Mesodermal cell (in vitro differentiated cells): ENCODE measurements around the gene EIF3L.

ENCODE experiments used
- H3K27ac ChIP-seq: 2 replicates; pipeline ENCODE4 v1.7.0; 2013; ENCODE audit warnings: mild to moderate bottlenecking, low read depth, low read length, moderate library complexity; ENCODE audit not compliant: severe bottlenecking
- H3K36me3 ChIP-seq: 2 replicates; pipeline ENCODE4 v1.7.1; 2013; ENCODE audit warnings: mild to moderate bottlenecking, low read length, moderate library complexity; ENCODE audit not compliant: control insufficient read depth, insufficient read depth
- H3K4me1 ChIP-seq: one replicate; pipeline ENCODE4 v1.7.1; 2013; ENCODE audit warnings: mild to moderate bottlenecking, low read length; ENCODE audit not compliant: insufficient read depth, control insufficient read depth, poor library complexity, severe bottlenecking
- H3K4me3 ChIP-seq: 2 replicates; pipeline ENCODE4 v1.7.0; 2013; ENCODE audit warnings: low read length, control low read depth, mild to moderate bottlenecking; ENCODE audit not compliant: insufficient read depth, poor library complexity, severe bottlenecking; ENCODE audit errors: extremely low read depth
- H3K9me3 ChIP-seq: 2 replicates; pipeline ENCODE4 v1.7.1; 2013; ENCODE audit warnings: mild to moderate bottlenecking, low read length, moderate library complexity; ENCODE audit not compliant: control insufficient read depth
- WGBS, 2 experiments: methylation state at CpG; one replicate each; pipeline ENCODE4 v1.1.5; 2013; ENCODE audit warnings: missing lambda C conversion rate in 2 of 2; ENCODE audit not compliant: insufficient coverage in 2 of 2; 5-methylcytosine and 5-hydroxymethylcytosine counted together

EIF3L gene

DNA sequence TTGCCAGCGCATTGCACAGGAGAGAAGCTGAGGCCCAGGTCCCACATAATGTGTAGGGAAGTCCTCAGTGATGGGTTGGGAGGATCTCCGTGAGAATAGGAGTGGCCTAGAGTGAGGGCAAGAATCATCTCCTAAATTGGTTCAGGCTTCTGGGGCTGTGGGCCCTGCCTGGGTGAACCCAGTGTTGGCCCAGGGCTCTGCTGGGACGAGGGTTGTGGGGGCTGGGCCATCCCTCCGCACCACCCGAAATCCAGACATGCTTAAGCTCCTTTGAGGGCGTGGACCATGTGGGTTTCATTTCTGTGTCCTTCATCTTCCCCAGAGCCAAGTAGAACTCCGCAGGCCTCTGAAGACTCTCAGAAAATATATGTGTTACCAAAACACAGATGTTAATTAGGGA is 60.5 kb downstream of the EIF3L start:
- H3K27ac ChIP-seq = no peak overlapping the region
- 95 to 97% methylated on average over 5 of the region's 7 CpGs for WGBS, 2 experiments

DNA sequence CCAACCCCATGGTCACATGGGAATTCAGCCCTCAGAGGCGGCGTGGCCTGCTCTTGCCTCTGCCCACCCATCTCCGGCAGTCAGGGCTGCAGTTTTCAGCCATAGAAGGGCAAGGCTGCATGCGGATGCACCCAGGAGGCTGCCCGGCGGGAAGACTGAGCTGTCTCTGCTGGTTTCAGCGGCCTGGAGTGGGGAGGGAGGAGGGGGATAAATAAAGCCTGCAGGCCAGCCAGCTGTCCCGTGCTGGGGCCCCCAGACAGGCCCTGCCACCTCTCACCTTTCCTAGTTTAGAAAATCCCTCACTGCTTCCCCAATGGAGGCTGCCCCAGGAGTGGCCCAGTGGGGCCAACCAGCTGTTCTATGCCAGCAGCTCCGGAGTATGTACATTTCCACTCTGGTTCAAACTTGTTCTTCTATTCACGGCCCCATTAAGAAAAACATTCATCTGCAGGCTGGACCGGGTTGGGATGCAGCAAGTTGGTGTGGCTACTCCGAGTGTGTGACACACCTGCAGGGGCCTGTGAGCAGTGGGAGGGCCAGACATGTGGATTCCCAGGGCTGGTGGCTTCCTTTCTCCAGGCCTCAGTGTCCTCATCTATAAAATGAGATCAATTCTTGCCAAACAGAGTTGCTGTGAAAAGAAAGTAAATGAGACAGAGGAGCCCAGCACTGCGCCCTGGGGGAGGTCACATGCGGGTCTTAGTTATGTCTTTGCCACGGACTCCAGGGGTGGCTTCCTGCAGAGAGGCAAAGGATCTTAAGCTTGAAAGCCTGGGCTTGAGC is 61.9 kb downstream of the EIF3L start:
- peak overlapping the region; percentile 29 for H3K27ac ChIP-seq
- peaks cover 72% of the 10 kb centered on the region for H3K36me3 ChIP-seq
- no peak overlapping the region for H3K4me3 ChIP-seq
- H3K9me3 ChIP-seq = no peaks in the 10 kb centered on the region
- H3K4me1 ChIP-seq = peaks cover 22% of the 10 kb centered on the region
- WGBS, 2 experiments = 75 to 77% methylated on average over 9 to 11 of the region's 15 CpGs

More for the DNA sequence above, 60.5 kb downstream of the EIF3L start:
- H3K36me3 ChIP-seq = peaks cover 60% of the 10 kb centered on the region
- no peak overlapping the region for H3K4me3 ChIP-seq
- H3K4me1 ChIP-seq = peaks cover 23% of the 10 kb centered on the region
- no peaks in the 10 kb centered on the region for H3K9me3 ChIP-seq

DNA sequence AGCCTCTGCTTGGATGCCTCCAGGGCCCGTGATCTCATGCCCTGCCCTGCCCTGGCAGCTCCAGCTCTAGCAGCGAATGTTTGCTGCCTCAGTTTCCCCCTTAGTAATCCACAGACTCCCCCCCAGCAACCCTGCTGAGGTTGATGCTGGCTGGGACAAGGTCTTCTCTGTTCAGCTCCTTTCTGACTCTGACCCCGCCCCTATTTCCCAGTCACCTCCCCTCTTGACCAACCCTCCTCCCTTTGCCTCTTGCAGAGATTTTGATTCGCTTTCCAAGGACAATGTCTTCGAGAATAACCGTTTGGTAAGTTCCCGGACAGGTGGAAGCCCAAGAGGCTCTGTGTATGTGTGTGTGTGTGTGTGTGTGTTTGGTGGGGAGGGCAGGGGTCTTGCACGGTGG is 62.5 kb downstream of the EIF3L start:
- 80 to 96% methylated on average over 1 to 2 of the region's 8 CpGs for WGBS, 2 experiments
- Histone ChIP-seq H3K27ac (no peak overlapping the region), H3K36me3 (peaks cover 78% of the 10 kb centered on the region), H3K4me1 (peaks cover 22% of the 10 kb centered on the region), H3K9me3 (no peaks in the 10 kb centered on the region), H3K4me3 (no peak overlapping the region)

DNA sequence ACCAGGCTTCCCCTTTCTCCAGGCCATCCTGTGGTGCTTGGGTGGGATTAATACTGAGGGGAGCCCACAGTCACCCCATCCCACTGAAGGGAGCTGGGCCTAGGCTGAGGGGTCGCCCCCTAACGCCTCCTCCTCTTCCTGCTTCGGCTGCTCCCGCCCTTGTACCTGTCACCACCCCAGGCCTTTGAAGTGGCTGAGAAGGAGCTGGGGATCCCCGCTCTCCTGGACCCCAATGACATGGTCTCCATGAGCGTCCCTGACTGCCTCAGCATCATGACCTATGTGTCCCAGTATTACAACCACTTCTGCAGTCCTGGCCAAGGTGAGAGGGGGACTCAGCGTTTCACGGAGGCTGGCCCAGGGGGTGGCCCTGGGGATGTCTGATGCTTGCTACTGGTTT is 63.0 kb downstream of the EIF3L start:
- Histone ChIP-seq H3K36me3 (peaks cover 83% of the 10 kb centered on the region), H3K4me1 (peaks cover 17% of the 10 kb centered on the region), H3K9me3 (no peaks in the 10 kb centered on the region), H3K27ac (no peak overlapping the region), H3K4me3 (no peak overlapping the region)
- WGBS, 2 experiments = 95 to 100% methylated on average over 5 to 7 of the region's 8 CpGs

DNA sequence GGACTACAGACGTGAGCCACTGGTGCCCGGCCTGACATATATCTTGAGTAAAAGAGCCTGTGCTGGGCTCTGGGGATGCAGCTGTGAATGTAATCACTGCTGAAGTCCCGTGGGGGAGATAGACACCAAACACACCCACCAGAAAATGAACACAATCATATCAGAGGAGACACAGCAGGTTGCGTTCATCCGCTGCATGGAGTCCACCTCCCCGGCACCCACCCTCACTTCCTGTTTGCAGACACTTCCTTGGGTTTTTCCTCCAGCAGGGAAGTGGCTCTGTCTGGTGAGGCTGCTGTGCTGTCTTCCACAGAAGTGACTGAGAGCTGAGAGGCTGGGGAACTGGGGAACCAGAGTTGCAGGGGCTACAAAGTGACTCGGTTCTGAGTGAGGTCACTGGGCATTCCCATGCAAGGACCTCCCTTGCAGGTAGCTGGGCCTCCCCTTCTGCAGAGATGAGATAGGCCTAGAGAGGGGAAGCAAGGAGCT is 64.1 kb downstream of the EIF3L start:
- 93 to 95% methylated on average over 3 to 6 of the region's 7 CpGs for WGBS, 2 experiments
- Histone ChIP-seq H3K9me3 (no peaks in the 10 kb centered on the region), H3K27ac (no peak overlapping the region), H3K36me3 (peaks cover 85% of the 10 kb centered on the region), H3K4me1 (peaks cover 13% of the 10 kb centered on the region), H3K4me3 (no peak overlapping the region)

DNA sequence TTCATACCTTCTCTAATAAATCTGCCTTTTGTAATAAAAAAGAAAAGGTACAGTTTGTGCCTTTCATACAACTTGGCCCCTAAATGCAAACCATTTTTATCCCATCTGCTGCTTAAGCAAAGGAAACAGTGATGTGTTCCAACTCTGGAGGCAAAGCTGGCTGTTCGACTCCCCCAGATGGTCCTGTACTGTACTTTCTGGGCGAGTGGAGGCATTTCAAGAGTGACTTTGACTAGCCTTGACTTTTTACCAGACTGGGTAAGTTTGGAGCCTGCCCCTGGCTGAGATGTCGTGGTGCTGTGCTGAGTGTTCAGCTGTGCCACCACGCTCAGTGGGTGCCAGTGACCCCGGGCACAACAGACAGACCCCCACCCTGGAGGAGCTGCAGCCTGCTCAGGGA is 67.1 kb downstream of the EIF3L start:
- 95% methylated on average over 5 of the region's 5 CpGs for WGBS, 2 experiments
- no peak overlapping the region for H3K4me3 ChIP-seq

DNA sequence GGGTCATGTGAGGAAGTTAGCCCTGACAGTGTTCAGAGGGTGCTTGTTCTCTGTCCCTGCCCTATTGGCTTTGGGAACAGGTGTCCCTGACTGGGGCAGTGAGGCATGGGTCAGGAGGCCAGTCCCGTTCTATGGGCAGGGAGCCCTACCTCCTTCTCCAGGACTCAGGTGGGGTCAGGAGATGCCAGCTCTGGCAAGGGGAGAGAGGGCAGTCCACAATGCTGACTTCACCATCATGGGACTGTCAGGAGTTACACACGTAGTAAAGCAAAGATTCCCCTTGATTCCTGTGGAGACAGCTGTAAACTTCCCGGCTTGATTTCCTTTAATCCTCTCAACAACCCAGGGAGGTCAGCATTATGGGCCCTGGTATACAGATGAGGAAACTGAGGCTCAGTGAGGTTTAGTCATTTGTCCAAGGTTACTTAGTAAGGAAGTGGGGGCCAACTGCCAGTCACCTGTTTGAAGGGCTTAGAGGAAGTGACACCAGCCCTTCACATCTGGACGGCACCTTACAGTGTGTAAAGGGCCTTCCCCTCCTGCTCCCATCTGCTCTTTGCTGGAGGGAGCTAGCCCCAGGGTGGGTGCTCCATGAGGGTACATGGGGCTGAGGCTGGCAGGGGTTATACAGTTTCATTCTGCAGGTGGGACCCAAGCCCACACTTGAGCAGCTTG is 68.8 kb downstream of the EIF3L start:
- H3K9me3 ChIP-seq = no peaks in the 10 kb centered on the region
- 93 to 100% methylated on average over 3 to 4 of the region's 4 CpGs for WGBS, 2 experiments
- no peaks in the 10 kb centered on the region for H3K4me1 ChIP-seq
- H3K27ac ChIP-seq = no peak overlapping the region
- H3K4me3 ChIP-seq = no peak overlapping the region
- peaks cover 90% of the 10 kb centered on the region for H3K36me3 ChIP-seq

More for the DNA sequence above, 67.1 kb downstream of the EIF3L start:
- H3K9me3 ChIP-seq = no peaks in the 10 kb centered on the region
- H3K4me1 ChIP-seq = no peaks in the 10 kb centered on the region
- peaks cover 91% of the 10 kb centered on the region for H3K36me3 ChIP-seq
- no peak overlapping the region for H3K27ac ChIP-seq

DNA sequence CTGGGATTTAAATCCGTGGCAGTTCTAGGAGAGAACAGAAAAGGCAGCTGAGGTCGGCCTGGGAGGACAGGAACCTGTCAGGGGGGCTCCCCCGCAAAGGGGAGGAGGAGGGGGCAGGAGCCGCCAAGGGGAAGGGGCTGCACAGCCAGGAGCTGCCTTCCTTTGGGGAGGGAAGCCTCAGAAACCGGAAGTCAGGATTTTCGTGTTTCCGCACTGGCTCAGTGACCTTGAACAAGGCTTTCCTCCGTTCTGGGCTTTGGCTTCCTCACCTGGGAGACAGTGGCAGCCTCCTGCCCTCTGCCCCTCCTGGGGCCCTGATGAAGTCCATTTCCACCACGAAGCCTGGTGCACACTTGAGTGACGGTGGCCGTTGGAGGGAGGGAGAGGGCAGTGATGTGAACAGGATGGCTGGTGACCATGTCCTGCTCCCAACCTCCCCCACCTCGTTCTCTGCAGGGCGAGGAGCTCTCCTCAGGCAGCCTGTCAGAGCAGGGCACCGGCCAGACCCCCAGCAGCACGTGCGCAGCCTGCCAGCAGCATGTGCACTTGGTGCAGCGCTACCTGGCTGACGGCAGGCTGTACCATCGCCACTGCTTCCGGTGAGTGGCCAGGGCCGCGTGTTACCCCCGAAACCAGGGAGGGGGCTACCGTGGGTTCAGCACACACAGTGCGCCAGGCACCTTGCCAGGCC is 69.5 kb downstream of the EIF3L start:
- Histone ChIP-seq H3K4me3 (no peak overlapping the region), H3K4me1 (no peaks in the 10 kb centered on the region), H3K27ac (no peak overlapping the region), H3K36me3 (peaks cover 90% of the 10 kb centered on the region), H3K9me3 (no peaks in the 10 kb centered on the region)
- 95 to 98% methylated on average over 19 to 22 of the region's 25 CpGs for WGBS, 2 experiments

DNA sequence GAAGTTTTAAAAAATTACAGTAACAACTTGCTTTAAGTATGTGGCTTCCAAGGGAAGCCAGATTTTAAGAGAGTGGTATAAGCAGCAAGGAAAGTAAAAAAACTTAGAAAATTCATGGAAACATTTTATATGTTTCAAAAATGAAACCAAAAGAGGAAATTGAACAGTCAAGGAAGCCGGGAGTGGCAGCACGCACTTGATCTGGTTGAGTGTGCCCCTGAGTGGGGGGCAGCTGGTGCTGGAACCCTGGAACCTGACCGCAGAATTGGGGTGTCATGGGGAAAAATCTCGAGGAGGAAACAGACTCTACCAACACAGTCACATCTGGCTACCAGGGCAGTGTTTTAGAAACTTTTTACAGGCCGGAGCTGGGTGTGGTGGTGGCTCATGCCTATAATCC is 70.9 kb downstream of the EIF3L start:
- Histone ChIP-seq H3K4me1 (no peaks in the 10 kb centered on the region), H3K36me3 (peaks cover 90% of the 10 kb centered on the region), H3K4me3 (no peak overlapping the region), H3K9me3 (no peaks in the 10 kb centered on the region), H3K27ac (no peak overlapping the region)
- WGBS, 2 experiments = 90 to 100% methylated on average over 2 to 3 of the region's 5 CpGs

DNA sequence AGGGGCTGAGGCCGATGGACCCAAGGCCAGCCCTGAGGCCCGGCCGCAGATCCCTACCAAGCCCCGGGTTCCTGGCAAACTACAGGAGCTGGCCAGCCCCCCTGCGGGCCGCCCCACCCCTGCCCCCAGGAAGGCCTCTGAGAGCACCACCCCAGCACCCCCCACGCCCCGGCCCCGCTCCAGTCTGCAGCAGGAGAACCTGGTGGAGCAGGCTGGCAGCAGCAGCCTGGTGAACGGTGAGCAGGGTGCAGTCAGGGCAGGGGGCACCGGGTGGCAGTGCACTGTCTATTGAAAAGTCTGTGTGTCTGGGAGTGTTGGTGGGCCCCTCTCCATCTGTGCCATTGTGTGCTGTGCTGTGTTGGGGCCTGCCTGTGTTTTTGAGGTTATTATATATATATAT is 73.0 kb downstream of the EIF3L start:
- 93 to 94% methylated on average over 6 to 7 of the region's 11 CpGs for WGBS, 2 experiments
- Histone ChIP-seq H3K27ac (no peak overlapping the region), H3K4me1 (no peaks in the 10 kb centered on the region), H3K9me3 (no peaks in the 10 kb centered on the region), H3K4me3 (no peak overlapping the region), H3K36me3 (peaks cover 92% of the 10 kb centered on the region)
